IPS DF 6.9 (cell line): ENCODE measurements around the gene SPAG9.
"Not testable (repeated sequence)": the region's sequence is repeated elsewhere in the genome, so short reads cannot be mapped to it uniquely, and the experiment has no call there.

Experiments used
- DNase-seq: peaks from one replicate; pipeline ENCODE4 v3.0.0-alpha.2; 2013; ENCODE audit warnings: low read depth, low spot score
- H3K27ac ChIP-seq: one replicate; pipeline ENCODE4 v1.5.1; 2013; ENCODE audit warnings: low read length, control low read depth
- H3K27me3 ChIP-seq: 2 replicates; pipeline ENCODE4 v1.6.1; 2013; ENCODE audit warnings: mild to moderate bottlenecking, low read length; ENCODE audit not compliant: control insufficient read depth, insufficient read depth
- H3K36me3 ChIP-seq: 2 replicates; pipeline ENCODE4 v1.6.1; 2013; ENCODE audit warnings: low read length; ENCODE audit not compliant: control insufficient read depth, insufficient read depth
- H3K4me1 ChIP-seq: 2 replicates; pipeline ENCODE4 v1.6.1; 2013; ENCODE audit warnings: low read length; ENCODE audit not compliant: control insufficient read depth, insufficient read depth
- H3K4me3 ChIP-seq: 2 replicates; pipeline ENCODE4 v1.5.1; 2013; ENCODE audit warnings: mild to moderate bottlenecking, low read length
- H3K9me3 ChIP-seq: 2 replicates; pipeline ENCODE4 v1.6.1; 2013; ENCODE audit warnings: low read length, inconsistent platforms; ENCODE audit not compliant: control insufficient read depth, insufficient read depth
- WGBS: extraction: QIAGEN DNeasy Blood & Tissue Kit; methylation state at CpG from one replicate; pipeline ENCODE4 v1.1.7; 2013; ENCODE audit warnings: mixed read lengths, missing lambda C conversion rate; ENCODE audit not compliant: insufficient read length, insufficient coverage; 5-methylcytosine and 5-hydroxymethylcytosine counted together

The SPAG9 gene

GRCh38 chr17:51083981-51084380 is 36.7 kb downstream of the SPAG9 start:
- Histone ChIP-seq H3K36me3 (no peaks in the 10 kb centered on the region), H3K27ac (no peak overlapping the region), H3K27me3 (no peaks in the 10 kb centered on the region), H3K4me1 (no peaks in the 10 kb centered on the region), H3K9me3 (no peaks in the 10 kb centered on the region), H3K4me3 (no peak overlapping the region)
- WGBS = no CpG with 5 or more reads among the region's 1 CpG
- DNase-seq = no peak

GRCh38 chr17:51083364-51083763 is 37.3 kb downstream of the SPAG9 start:
- H3K27me3 ChIP-seq, H3K4me3 ChIP-seq, H3K4me1 ChIP-seq, H3K36me3 ChIP-seq, H3K9me3 ChIP-seq, H3K27ac ChIP-seq, DNase-seq: not testable (repeated sequence)
- WGBS = no CpG with 5 or more reads among the region's 7 CpGs

- no peaks in the 10 kb centered on the region for H3K36me3 ChIP-seq
Measured at GRCh38 chr17:51079049-51079448, 41.6 kb downstream of the SPAG9 start.

GRCh38 chr17:51078009-51078592 is 42.6 kb downstream of the SPAG9 start:
- Histone ChIP-seq H3K4me1 (no peaks in the 10 kb centered on the region), H3K27me3 (no peaks in the 10 kb centered on the region), H3K9me3 (no peaks in the 10 kb centered on the region), H3K27ac (no peak overlapping the region), H3K36me3 (no peaks in the 10 kb centered on the region), H3K4me3 (no peak overlapping the region)
- no peak for DNase-seq
- WGBS = no CpG with 5 or more reads among the region's 5 CpGs

More at GRCh38 chr17:51079049-51079448, 41.6 kb downstream of the SPAG9 start:
- no peaks in the 10 kb centered on the region for H3K9me3 ChIP-seq
- no peaks in the 10 kb centered on the region for H3K27me3 ChIP-seq
- no CpG with 5 or more reads among the region's 5 CpGs for WGBS
- no peak overlapping the region for H3K4me3 ChIP-seq
- no peak overlapping the region for H3K27ac ChIP-seq
- H3K4me1 ChIP-seq = no peaks in the 10 kb centered on the region
- no peak for DNase-seq

GRCh38 chr17:51076821-51077220 is 43.8 kb downstream of the SPAG9 start:
- WGBS = no CpG with 5 or more reads among the region's 3 CpGs
- Histone ChIP-seq H3K4me1 (no peaks in the 10 kb centered on the region), H3K9me3 (no peaks in the 10 kb centered on the region), H3K4me3 (no peak overlapping the region), H3K36me3 (no peaks in the 10 kb centered on the region), H3K27me3 (no peaks in the 10 kb centered on the region), H3K27ac (no peak overlapping the region)
- DNase-seq = no peak

GRCh38 chr17:51071556-51071955 is 49.1 kb downstream of the SPAG9 start:
- H3K4me3 ChIP-seq = no peak overlapping the region
- no peaks in the 10 kb centered on the region for H3K4me1 ChIP-seq
- H3K27ac ChIP-seq = no peak overlapping the region
- no peak for DNase-seq
- no peaks in the 10 kb centered on the region for H3K27me3 ChIP-seq
- H3K9me3 ChIP-seq = no peaks in the 10 kb centered on the region
- H3K36me3 ChIP-seq = no peaks in the 10 kb centered on the region

- Histone ChIP-seq H3K27ac (no peak overlapping the region), H3K36me3 (no peaks in the 10 kb centered on the region), H3K4me3 (no peak overlapping the region), H3K27me3 (no peaks in the 10 kb centered on the region), H3K4me1 (no peaks in the 10 kb centered on the region), H3K9me3 (no peaks in the 10 kb centered on the region)
- WGBS = no CpG with 5 or more reads among the region's 1 CpG
- DNase-seq = no peak
Measured at GRCh38 chr17:51065466-51065865, 55.2 kb downstream of the SPAG9 start.

GRCh38 chr17:51064061-51064735 is 56.5 kb downstream of the SPAG9 start:
- Histone ChIP-seq H3K27me3 (no peaks in the 10 kb centered on the region), H3K9me3 (no peaks in the 10 kb centered on the region), H3K27ac (no peak overlapping the region), H3K4me3 (no peak overlapping the region), H3K4me1 (no peaks in the 10 kb centered on the region), H3K36me3 (no peaks in the 10 kb centered on the region)
- WGBS = no CpG with 5 or more reads among the region's 1 CpG
- DNase-seq = no peak

- Histone ChIP-seq H3K9me3 (no peaks in the 10 kb centered on the region), H3K4me3 (no peak overlapping the region), H3K4me1 (no peaks in the 10 kb centered on the region), H3K27me3 (no peaks in the 10 kb centered on the region), H3K27ac (no peak overlapping the region), H3K36me3 (no peaks in the 10 kb centered on the region)
- no CpG with 5 or more reads among the region's 5 CpGs for WGBS
- no peak for DNase-seq
Measured at GRCh38 chr17:51060396-51060795, 60.3 kb downstream of the SPAG9 start.

GRCh38 chr17:51059781-51060180 is 60.9 kb downstream of the SPAG9 start:
- no peak overlapping the region for H3K4me3 ChIP-seq
- H3K27ac ChIP-seq = no peak overlapping the region
- H3K9me3 ChIP-seq = no peaks in the 10 kb centered on the region
- no CpG with 5 or more reads among the region's 2 CpGs for WGBS
- H3K4me1 ChIP-seq = no peaks in the 10 kb centered on the region
- no peak for DNase-seq
- H3K36me3 ChIP-seq = no peaks in the 10 kb centered on the region
- no peaks in the 10 kb centered on the region for H3K27me3 ChIP-seq

GRCh38 chr17:51057534-51057933 is 63.1 kb downstream of the SPAG9 start:
- H3K4me1 ChIP-seq = no peaks in the 10 kb centered on the region
- no peak overlapping the region for H3K27ac ChIP-seq
- no CpG with 5 or more reads among the region's 3 CpGs for WGBS
- H3K36me3 ChIP-seq = no peaks in the 10 kb centered on the region
- H3K4me3 ChIP-seq = no peak overlapping the region
- H3K9me3 ChIP-seq = no peaks in the 10 kb centered on the region
- DNase-seq = no peak
- H3K27me3 ChIP-seq = no peaks in the 10 kb centered on the region
